Endothelial cell of umbilical vein (primary cell): ENCODE results near the gene ACAT1. TPM values are rescaled to one million over a fixed set of nuclear protein-coding genes. Genes with fewer than 3 reads are reported as not detected.
"Not testable (repeated sequence)": the region's sequence is repeated elsewhere in the genome, so short reads cannot be mapped to it uniquely, and the experiment has no call there.

Experiments
- BruUV-seq: library from RNA; stranded (reverse); fragments of 400-500 nt; replicated peaks from 2 replicates; lab custom pipeline; 2021; lab: Mats Ljungman, UMichigan
- CTCF ChIA-PET: fragments of 300-600, 350-600 bp; sonication (Branson Sonifier 250); formaldehyde crosslinking; loops from one replicate; lab custom pipeline; 2021; ENCODE audit warnings: antibody characterized with exemption, inconsistent platforms; lab: Charles Lee
- POLR2A ChIA-PET: fragments of 300-600, 350-600 bp; sonication (Branson Sonifier 250); formaldehyde crosslinking; loops from one replicate; lab custom pipeline; 2021; ENCODE audit warnings: antibody characterized with exemption, inconsistent platforms; lab: Charles Lee
- DNase-seq: peaks from one replicate; pipeline ENCODE4 v3.0.0-alpha.2; 2011; ENCODE audit warnings: low read depth, low spot score
- FAIRE-seq: peaks from 2 replicates; lab custom pipeline; 2011; peaks lifted over from hg19 to GRCh38; lab: Jason Lieb, UNC
- H2AFZ ChIP-seq: 2 replicates; pipeline ENCODE4 v1.6.0; 2012; ENCODE audit warnings: low read depth, low read length, control low read depth, inconsistent platforms
- H3K27ac ChIP-seq: 2 replicates; pipeline ENCODE4 v1.5.1; 2011; ENCODE audit warnings: low read depth, mild to moderate bottlenecking, control low read depth, low read length, moderate library complexity; ENCODE audit not compliant: insufficient read depth
- H3K27me3 ChIP-seq, 2 experiments: 2 replicates each; pipeline versions ENCODE4 v1.6.0 to v1.6.1; 2011; ENCODE audit warnings: low read length in 2 of 2, mixed read lengths in 1 of 2; ENCODE audit not compliant: control insufficient read depth in 2 of 2, insufficient read depth in 2 of 2
- H3K36me3 ChIP-seq, 2 experiments: 2 replicates in 1 of 2; 3 replicates in 1 of 2; pipeline ENCODE4 v1.5.1; 2011; ENCODE audit warnings: low read length in 2 of 2, mild to moderate bottlenecking in 1 of 2, moderate library complexity in 1 of 2; ENCODE audit not compliant: control insufficient read depth in 2 of 2, insufficient read depth in 2 of 2; ENCODE audit errors: extremely low read depth in 1 of 2
- H3K4me1 ChIP-seq: 3 replicates; pipeline ENCODE4 v1.5.1; 2011; ENCODE audit warnings: mild to moderate bottlenecking, low read length; ENCODE audit not compliant: control insufficient read depth, insufficient read depth; ENCODE audit errors: extremely low read depth
- H3K4me2 ChIP-seq: 2 replicates; pipeline ENCODE4 v1.6.1; 2011; ENCODE audit warnings: low read length, control low read depth, mixed read lengths; ENCODE audit not compliant: insufficient read depth
- H3K4me3 ChIP-seq, 3 experiments: fragments of 200-600 bp in 1 of 3; sonication (generic), shearing (Covaris generic) in 1 of 3; replicated peaks in 1 of 3; 2 replicates each; pipeline ENCODE4 v1.5.1; 2011 to 2016; ENCODE audit warnings: control low read depth in 3 of 3, low read length in 3 of 3, mild to moderate bottlenecking in 2 of 3, inconsistent platforms in 1 of 3, low read depth in 1 of 3, moderate library complexity in 1 of 3; ENCODE audit not compliant: insufficient read depth in 1 of 3
- H3K79me2 ChIP-seq: 2 replicates; pipeline ENCODE4 v1.6.0; 2012; ENCODE audit warnings: low read length, inconsistent platforms; ENCODE audit not compliant: control insufficient read depth, insufficient read depth
- H3K9ac ChIP-seq: replicated peaks from 2 replicates; pipeline ENCODE3; 2011; ENCODE audit warnings: low read length, control low read depth; ENCODE audit not compliant: insufficient read depth; ENCODE audit errors: extremely low read depth
- H3K9me1 ChIP-seq: replicated peaks from 3 replicates; pipeline ENCODE4 v1.6.0; 2011; ENCODE audit warnings: mild to moderate bottlenecking, low read length; ENCODE audit not compliant: control insufficient read depth, insufficient read depth; ENCODE audit errors: extremely low read depth
- H3K9me3 ChIP-seq: replicated peaks from 2 replicates; pipeline ENCODE4 v1.5.1; 2012; ENCODE audit warnings: low read length, inconsistent platforms; ENCODE audit not compliant: control insufficient read depth, insufficient read depth
- H4K20me1 ChIP-seq: replicated peaks from 2 replicates; pipeline ENCODE3; 2011; ENCODE audit warnings: mild to moderate bottlenecking, low read length; ENCODE audit not compliant: control insufficient read depth, insufficient read depth; ENCODE audit errors: extremely low read depth
- EZH2 ChIP-seq: IDR thresholded peaks from 2 replicates; pipeline ENCODE4 v1.6.1; 2012; ENCODE audit warnings: borderline replicate concordance, low read depth, mild to moderate bottlenecking, moderate library complexity, low read length, inconsistent platforms; ENCODE audit not compliant: severe bottlenecking
- FOS ChIP-seq: IDR thresholded peaks from 2 replicates; pipeline ENCODE4 v1.6.1; 2011; ENCODE audit warnings: mild to moderate bottlenecking, low read length, moderate library complexity, borderline replicate concordance; ENCODE audit not compliant: insufficient read depth
- GATA2 ChIP-seq: IDR thresholded peaks from 2 replicates; pipeline ENCODE4 v1.7.0; 2011; ENCODE audit warnings: low read depth, mild to moderate bottlenecking, moderate library complexity, mixed read lengths, low read length; ENCODE audit not compliant: insufficient read length, insufficient read depth
- JUN ChIP-seq: IDR thresholded peaks from 2 replicates; pipeline ENCODE4 v1.6.1; 2011; ENCODE audit warnings: borderline replicate concordance, low read depth; ENCODE audit not compliant: insufficient read length, insufficient read depth
- MAX ChIP-seq: IDR thresholded peaks from 2 replicates; pipeline ENCODE4 v1.6.1; 2011; ENCODE audit not compliant: insufficient read depth, insufficient read length
- MYC ChIP-seq: IDR thresholded peaks from one replicate; pipeline ENCODE4 v1.6.1; 2011; ENCODE audit warnings: mild to moderate bottlenecking, low read depth, low read length
- POLR2A ChIP-seq: IDR thresholded peaks from 2 replicates; pipeline ENCODE4 v1.6.1; 2012; ENCODE audit warnings: low read depth, mild to moderate bottlenecking, control low read depth, low read length
- POLR2AphosphoS5 ChIP-seq: IDR thresholded peaks from 2 replicates; pipeline ENCODE4 v1.6.1; 2012; ENCODE audit warnings: low read depth, mild to moderate bottlenecking, control low read depth, low read length, moderate library complexity; ENCODE audit not compliant: insufficient read depth
- dilution Hi-C: fragments of 300-500 bp; cut with MboI; formaldehyde crosslinking; loops from one replicate; pipeline ENCODE4 v1.15.0; 2019; ENCODE audit warnings: low sequenced_read_pairs; ENCODE audit not compliant: extremely low pct_ligation_motif_present
- intact Hi-C: fragments of 100-400 bp; cut with micrococcal nuclease; formaldehyde crosslinking; loops from one replicate; pipeline ENCODE4 v1.10.0; 2022
- polyA plus RNA-seq, 4 experiments: library from polyadenylated mRNA; depleted of rRNA in 3 of 4; stranded (reverse) in 3 of 4; unstranded in 1 of 4; fragments of >200 nt; gene quantifications; 2 replicates each; pipeline versions ENCODE4 v1.2.1 to v1.2.3, GENCODE V29; 2011 to 2012; ENCODE audit warnings: missing spikeins in 1 of 4
- total RNA-seq: library from RNA; stranded (reverse); gene quantifications from 2 replicates; pipeline ENCODE4 v1.2.3, GENCODE V29; 2021
- TF ChIP-seq, protein P1 (sequence below), 2 donors: IDR thresholded peaks; 1 replicate in 1 of 2; 2 replicates in 1 of 2; pipeline ENCODE4 v1.5.1; 2011; ENCODE audit warnings: low read length in 2 of 2, mild to moderate bottlenecking in 2 of 2, moderate library complexity in 2 of 2, control low read depth in 1 of 2, inconsistent platforms in 1 of 2, low read depth in 1 of 2; ENCODE audit not compliant: insufficient read depth in 1 of 2; ENCODE audit errors: extremely low read depth in 1 of 2

ACAT1 gene
- total and polyA plus RNA-seq, 2 donors (not counting 3 experiments of a cell fraction or from before 2014, with no cell fraction given): 36.8 to 59.9 TPM

DNA sequence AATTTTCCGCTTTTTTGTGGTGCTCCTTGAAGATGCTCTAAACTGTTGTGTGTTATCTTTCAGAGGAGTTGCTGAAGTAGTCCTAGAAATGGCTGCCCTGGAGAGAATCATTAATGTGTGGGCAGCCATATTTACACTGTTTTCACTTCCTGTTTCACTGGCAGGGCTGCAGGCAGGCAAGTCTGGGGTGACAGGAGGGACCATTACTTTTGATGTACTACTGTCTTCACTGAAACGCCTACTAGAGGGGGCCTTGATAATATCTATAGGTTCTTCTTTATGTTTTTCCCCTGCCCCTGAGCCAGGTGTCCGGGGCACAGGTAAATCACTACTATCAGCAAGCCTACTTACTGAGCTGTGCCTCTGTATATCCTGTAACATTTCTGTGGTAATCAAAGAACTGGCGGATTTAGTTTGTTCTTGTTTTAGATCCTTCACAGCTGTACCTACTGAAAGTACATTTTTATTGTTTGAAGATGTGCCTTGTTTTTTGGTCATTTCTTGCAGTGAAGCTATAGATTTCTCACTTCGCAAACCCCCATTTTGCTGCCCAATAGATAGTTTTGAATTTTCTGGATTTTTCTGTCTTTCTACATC lies 39.7 kb downstream of the ACAT1 start:
- no peak overlapping the region for H3K4me2 ChIP-seq
- POLR2A ChIA-PET: no interaction called here
- no peaks in the 10 kb centered on the region for H3K4me1 ChIP-seq
- H4K20me1 ChIP-seq: no peaks in the 10 kb centered on the region
- no peaks in the 10 kb centered on the region for H3K9me1 ChIP-seq
- DNase-seq (no peak), FAIRE-seq (no peak)
- H3K79me2 ChIP-seq: no peaks in the 10 kb centered on the region
- dilution Hi-C loops: no loop called here
- H3K9ac ChIP-seq: no peak overlapping the region
- no peak for TF ChIP-seq JUN
- no peak for TF ChIP-seq EZH2
- TF ChIP-seq MAX: no peak
- no peak for TF ChIP-seq GATA2
- TF ChIP-seq FOS: no peak
- TF ChIP-seq, protein P1, sequence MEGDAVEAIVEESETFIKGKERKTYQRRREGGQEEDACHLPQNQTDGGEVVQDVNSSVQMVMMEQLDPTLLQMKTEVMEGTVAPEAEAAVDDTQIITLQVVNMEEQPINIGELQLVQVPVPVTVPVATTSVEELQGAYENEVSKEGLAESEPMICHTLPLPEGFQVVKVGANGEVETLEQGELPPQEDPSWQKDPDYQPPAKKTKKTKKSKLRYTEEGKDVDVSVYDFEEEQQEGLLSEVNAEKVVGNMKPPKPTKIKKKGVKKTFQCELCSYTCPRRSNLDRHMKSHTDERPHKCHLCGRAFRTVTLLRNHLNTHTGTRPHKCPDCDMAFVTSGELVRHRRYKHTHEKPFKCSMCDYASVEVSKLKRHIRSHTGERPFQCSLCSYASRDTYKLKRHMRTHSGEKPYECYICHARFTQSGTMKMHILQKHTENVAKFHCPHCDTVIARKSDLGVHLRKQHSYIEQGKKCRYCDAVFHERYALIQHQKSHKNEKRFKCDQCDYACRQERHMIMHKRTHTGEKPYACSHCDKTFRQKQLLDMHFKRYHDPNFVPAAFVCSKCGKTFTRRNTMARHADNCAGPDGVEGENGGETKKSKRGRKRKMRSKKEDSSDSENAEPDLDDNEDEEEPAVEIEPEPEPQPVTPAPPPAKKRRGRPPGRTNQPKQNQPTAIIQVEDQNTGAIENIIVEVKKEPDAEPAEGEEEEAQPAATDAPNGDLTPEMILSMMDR (IDR thresholded peaks at IDR 0.05; ENCODE audit: extremely low read depth in 1 of 2, insufficient read depth in 1 of 2, low read depth in 1 of 2, low read length in 2 of 2): no peak
- no peak for TF ChIP-seq MYC
- TF ChIP-seq POLR2AphosphoS5: no peak
- no peak for TF ChIP-seq POLR2A
- H3K36me3 ChIP-seq: peaks cover 6 to 9% of the 10 kb centered on the region in 2 experiments
- no peaks in the 10 kb centered on the region for H3K27me3 ChIP-seq
- CTCF ChIA-PET: no interaction called here
- no TSS peak for BruUV-seq
- H3K27ac ChIP-seq: no peak overlapping the region
- intact Hi-C loops: no loop called here
- no peak overlapping the region for H2AFZ ChIP-seq
- H3K9me3 ChIP-seq: no peaks in the 10 kb centered on the region
- no peak overlapping the region for H3K4me3 ChIP-seq

DNA sequence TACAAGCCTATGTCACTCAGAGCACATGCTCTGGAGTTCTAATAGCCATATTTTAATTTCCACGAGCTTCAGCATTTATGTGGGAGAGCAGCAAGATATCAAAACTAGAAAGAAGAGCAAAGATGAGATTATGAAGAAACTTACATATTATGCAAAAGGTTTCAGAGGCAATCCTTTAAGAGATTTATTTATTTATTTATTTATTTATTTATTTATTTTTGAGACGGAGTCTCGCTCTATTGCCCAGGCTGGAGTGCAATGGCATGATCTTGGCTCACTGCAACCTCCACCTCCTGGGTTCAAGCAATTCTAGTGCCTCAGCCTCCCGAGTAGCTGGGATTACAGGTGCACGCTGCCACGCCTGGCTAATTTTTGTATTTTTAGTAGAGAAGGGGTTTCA lies 41.5 kb downstream of the ACAT1 start:
- FAIRE-seq, POLR2A ChIA-PET, dilution Hi-C loops, H3K36me3 ChIP-seq, intact Hi-C loops, H3K27ac ChIP-seq, H3K4me1 ChIP-seq, H3K4me3 ChIP-seq, H3K4me2 ChIP-seq, H3K9ac ChIP-seq, H2AFZ ChIP-seq, H3K9me3 ChIP-seq, H3K27me3 ChIP-seq, BruUV-seq, H3K79me2 ChIP-seq, DNase-seq, H4K20me1 ChIP-seq, H3K9me1 ChIP-seq: not testable (repeated sequence)
- CTCF ChIA-PET: interaction anchor here (1.2 kb wide), 1 partner anchor 8 kb away, joined by 3 read pairs; no protein-coding TSS in a partner anchor
